Central memory CD8-positive, alpha-beta T cell (primary cell): ENCODE measurements around the gene LMF2.

Source experiments
- ATAC-seq: fragments of 150-1000 bp; cut with Tn5 transposase; replicated peaks from 2 replicates; pipeline ENCODE4 v1.10.0; 2022; ENCODE audit warnings: mild to moderate bottlenecking, moderate FRiP score, moderate number of reproducible peaks; ENCODE audit not compliant: poor library complexity, severe bottlenecking; ENCODE audit errors: extremely low read depth
- DNase-seq, 2 donors: peaks; one replicate each; pipeline ENCODE4 v3.0.0; 2021; ENCODE audit warnings: low spot score in 2 of 2
- H3K27ac Mint-ChIP-seq: one replicate; pipeline ENCODE4 v1.8.0; 2022; ENCODE audit warnings: low read depth, mild to moderate bottlenecking, moderate library complexity, mixed read lengths
- H3K27me3 Mint-ChIP-seq: one replicate; pipeline ENCODE4 v1.8.0; 2022; ENCODE audit warnings: mixed read lengths
- H3K36me3 Mint-ChIP-seq: one replicate; pipeline ENCODE4 v1.8.0; 2022; ENCODE audit warnings: mild to moderate bottlenecking, moderate library complexity, mixed read lengths; ENCODE audit not compliant: insufficient read depth
- H3K4me1 Mint-ChIP-seq: one replicate; pipeline ENCODE4 v1.8.0; 2022; ENCODE audit warnings: mixed read lengths
- H3K4me3 Mint-ChIP-seq: one replicate; pipeline ENCODE4 v1.8.0; 2022; ENCODE audit warnings: mild to moderate bottlenecking, moderate library complexity, mixed read lengths
- H3K9me3 Mint-ChIP-seq: one replicate; pipeline ENCODE4 v1.8.0; 2022; ENCODE audit warnings: mixed read lengths

Gene LMF2

GRCh38 chr22:50507421-50507990 lies at the start of gene LMF2:
TSS of gene LMF2 (minus strand) at chr22:50507702. CDS start at chr22:50507675, 27 bp downstream.
- DNase-seq (peak; percentile 80 to 89), ATAC-seq (peak; percentile 74)
- H3K4me3 Mint-ChIP-seq: peak within 1 kb of the TSS; percentile 94
- H3K27me3 Mint-ChIP-seq: no peaks in the 10 kb centered on the region
- H3K4me1 Mint-ChIP-seq: peaks cover 24% of the 10 kb centered on the region
- peak within 1 kb of the TSS; percentile 88 for H3K27ac Mint-ChIP-seq
- H3K9me3 Mint-ChIP-seq: no peaks in the 10 kb centered on the region
- H3K36me3 Mint-ChIP-seq: peaks cover 15% of the 10 kb centered on the region

- Mint-ChIP-seq H3K4me1 (peaks cover 10% of the 10 kb centered on the region), H3K9me3 (no peaks in the 10 kb centered on the region), H3K4me3 (no peak overlapping the region), H3K27ac (no peak overlapping the region), H3K27me3 (no peaks in the 10 kb centered on the region), H3K36me3 (peaks cover 3% of the 10 kb centered on the region)
- no peak for DNase-seq
- no peak for ATAC-seq
Observed at GRCh38 chr22:50556703-50557102, 49.2 kb upstream of the LMF2 start.

- no peak overlapping the region for H3K27ac Mint-ChIP-seq
- DNase-seq (no peak), ATAC-seq (no peak)
- H3K4me3 Mint-ChIP-seq: no peak overlapping the region
- H3K27me3 Mint-ChIP-seq: no peaks in the 10 kb centered on the region
- no peaks in the 10 kb centered on the region for H3K9me3 Mint-ChIP-seq
- peaks cover 18% of the 10 kb centered on the region for H3K4me1 Mint-ChIP-seq
- peaks cover 4% of the 10 kb centered on the region for H3K36me3 Mint-ChIP-seq
Observed at GRCh38 chr22:50553310-50553709, 45.8 kb upstream of the LMF2 start.

- peaks cover 18% of the 10 kb centered on the region for H3K4me1 Mint-ChIP-seq
- H3K36me3 Mint-ChIP-seq: peaks cover 4% of the 10 kb centered on the region
- peak overlapping the region; percentile 46 for H3K4me3 Mint-ChIP-seq
- H3K27ac Mint-ChIP-seq: no peak overlapping the region
- H3K9me3 Mint-ChIP-seq: no peaks in the 10 kb centered on the region
- no peaks in the 10 kb centered on the region for H3K27me3 Mint-ChIP-seq
- ATAC-seq: no peak
- DNase-seq: no peak
Observed at GRCh38 chr22:50551160-50551752, 43.8 kb upstream of the LMF2 start.

GRCh38 chr22:50550395-50550794 lies 42.9 kb upstream of the LMF2 start:
- Mint-ChIP-seq H3K4me3 (peak overlapping the region; percentile 76), H3K36me3 (peaks cover 1% of the 10 kb centered on the region), H3K27ac (peak overlapping the region; percentile 91), H3K9me3 (no peaks in the 10 kb centered on the region), H3K27me3 (no peaks in the 10 kb centered on the region), H3K4me1 (peaks cover 24% of the 10 kb centered on the region)
- ATAC-seq (no peak), DNase-seq (no peak)

GRCh38 chr22:50548921-50549790 lies 41.7 kb upstream of the LMF2 start:
- H3K27ac Mint-ChIP-seq: peak overlapping the region; percentile 51
- peaks cover 35% of the 10 kb centered on the region for H3K4me1 Mint-ChIP-seq
- ATAC-seq: peak; percentile 1
- peak overlapping the region; percentile 76 for H3K4me3 Mint-ChIP-seq
- peaks cover 1% of the 10 kb centered on the region for H3K36me3 Mint-ChIP-seq
- no peak for DNase-seq
- no peaks in the 10 kb centered on the region for H3K9me3 Mint-ChIP-seq
- no peaks in the 10 kb centered on the region for H3K27me3 Mint-ChIP-seq

GRCh38 chr22:50548040-50548920 lies 40.8 kb upstream of the LMF2 start:
- Mint-ChIP-seq H3K4me3 (peak overlapping the region; percentile 57), H3K27ac (peak overlapping the region; percentile 87), H3K9me3 (no peaks in the 10 kb centered on the region), H3K36me3 (peaks cover 3% of the 10 kb centered on the region), H3K4me1 (peaks cover 35% of the 10 kb centered on the region), H3K27me3 (no peaks in the 10 kb centered on the region)
- no peak for DNase-seq
- peak; percentile 37 for ATAC-seq

- no peaks in the 10 kb centered on the region for H3K27me3 Mint-ChIP-seq
- DNase-seq (no peak), ATAC-seq (no peak)
- H3K36me3 Mint-ChIP-seq: peaks cover 6% of the 10 kb centered on the region
- peak overlapping the region; percentile 57 for H3K4me3 Mint-ChIP-seq
- peak overlapping the region; percentile 87 for H3K27ac Mint-ChIP-seq
- H3K9me3 Mint-ChIP-seq: no peaks in the 10 kb centered on the region
- H3K4me1 Mint-ChIP-seq: peaks cover 37% of the 10 kb centered on the region
Observed at GRCh38 chr22:50547263-50547985, 39.9 kb upstream of the LMF2 start.

GRCh38 chr22:50546326-50547262 lies 39.1 kb upstream of the LMF2 start:
- H3K9me3 Mint-ChIP-seq: no peaks in the 10 kb centered on the region
- H3K4me3 Mint-ChIP-seq: peak overlapping the region; percentile 65
- peaks cover 8% of the 10 kb centered on the region for H3K36me3 Mint-ChIP-seq
- DNase-seq (no peak), ATAC-seq (no peak)
- peaks cover 40% of the 10 kb centered on the region for H3K4me1 Mint-ChIP-seq
- no peaks in the 10 kb centered on the region for H3K27me3 Mint-ChIP-seq
- H3K27ac Mint-ChIP-seq: peak overlapping the region; percentile 91

- peak within 1 kb of the TSS; percentile 91 for H3K27ac Mint-ChIP-seq
- H3K36me3 Mint-ChIP-seq: peaks cover 8% of the 10 kb centered on the region
- peak within 1 kb of the TSS; percentile 65 for H3K4me3 Mint-ChIP-seq
- DNase-seq (no peak), ATAC-seq (no peak)
- H3K27me3 Mint-ChIP-seq: no peaks in the 10 kb centered on the region
- no peaks in the 10 kb centered on the region for H3K9me3 Mint-ChIP-seq
- peaks cover 37% of the 10 kb centered on the region for H3K4me1 Mint-ChIP-seq
Observed at GRCh38 chr22:50545522-50546325, 38.2 kb upstream of the LMF2 start, which contains the start of gene KLHDC7B. TSS of gene KLHDC7B (plus strand) at chr22:50545899. CDS start at chr22:50546244, 345 bp downstream.
